SK-N-SH treated with all-trans-retinoic acid at 6 μM for 48 hours (cell line): ENCODE data around the gene SLC27A4.
A peak's percentile ranks its signal among the peaks of the same experiment; 100 is the strongest.

Experiments
- ATAC-seq: fragments of 200-7000 bp; cut with Tn5 transposase; 3 replicates; pipeline ENCODE4 v1.9.1; 2020; ENCODE audit warnings: mild to moderate bottlenecking, moderate library complexity
- ARNTL ChIP-seq: fragments of 450-650 bp; formaldehyde crosslinking; IDR thresholded peaks from 2 replicates; pipeline ENCODE4 v1.5.0; 2020; ENCODE audit warnings: low read depth, mild to moderate bottlenecking, moderate library complexity, borderline replicate concordance
- CREB5 ChIP-seq: fragments of 250-450 bp; sonication (Bioruptor Pico); IDR thresholded peaks from 2 replicates; pipeline ENCODE4 v1.5.1; 2020; ENCODE audit warnings: low read depth, mild to moderate bottlenecking, moderate library complexity
- CSDC2 ChIP-seq: fragments of 250-450 bp; sonication (Bioruptor Pico); IDR thresholded peaks from 2 replicates; pipeline ENCODE4 v1.5.0; 2020; ENCODE audit warnings: mild to moderate bottlenecking, moderate library complexity
- CSRNP3 ChIP-seq: fragments of 250-450 bp; sonication (Bioruptor Pico); IDR thresholded peaks from 2 replicates; pipeline ENCODE4 v1.5.1; 2021; ENCODE audit warnings: mild to moderate bottlenecking, moderate library complexity
- ESRRG ChIP-seq: fragments of 250-450 bp; sonication (Bioruptor Pico); IDR thresholded peaks from 2 replicates; pipeline ENCODE4 v1.6.1; 2021; ENCODE audit warnings: mild to moderate bottlenecking
- GLIS3 ChIP-seq: fragments of 250-450 bp; sonication (Bioruptor Pico); IDR thresholded peaks from 2 replicates; pipeline ENCODE4 v1.5.0; 2020; ENCODE audit warnings: mild to moderate bottlenecking, moderate library complexity
- ISL1 ChIP-seq: fragments of 250-450 bp; sonication (Bioruptor Pico); IDR thresholded peaks from 2 replicates; pipeline ENCODE4 v2.1.2; 2022; ENCODE audit warnings: mild to moderate bottlenecking, moderate library complexity
- OSR1 ChIP-seq: fragments of 250-450 bp; sonication (Bioruptor Pico); IDR thresholded peaks from 2 replicates; pipeline ENCODE4 v1.8.0; 2022; ENCODE audit warnings: moderate library complexity, mild to moderate bottlenecking, inconsistent platforms
- PATZ1 ChIP-seq: fragments of 250-450 bp; sonication (Bioruptor Pico); IDR thresholded peaks from 2 replicates; pipeline ENCODE4 v1.8.0; 2020; ENCODE audit warnings: mild to moderate bottlenecking, moderate library complexity, borderline replicate concordance
- PPARA ChIP-seq: fragments of 250-450 bp; sonication (Bioruptor Pico); IDR thresholded peaks from 2 replicates; pipeline ENCODE4 v1.5.0; 2020; ENCODE audit warnings: mild to moderate bottlenecking, borderline replicate concordance
- SNAI2 ChIP-seq: fragments of 250-450 bp; sonication (Bioruptor Pico); IDR thresholded peaks from 2 replicates; pipeline ENCODE4 v1.5.0; 2020; ENCODE audit warnings: mild to moderate bottlenecking, moderate library complexity
- TCF4 ChIP-seq: fragments of 250-450 bp; sonication (Bioruptor Pico); IDR thresholded peaks from 2 replicates; pipeline ENCODE4 v1.8.0; 2021; ENCODE audit warnings: mild to moderate bottlenecking, moderate library complexity, borderline replicate concordance
- TSHZ2 ChIP-seq: fragments of 250-450 bp; sonication (Bioruptor Pico); IDR thresholded peaks from 2 replicates; pipeline ENCODE4 v1.5.0; 2020; ENCODE audit warnings: mild to moderate bottlenecking, moderate library complexity
- ZC3H10 ChIP-seq: fragments of 250-450 bp; sonication (Bioruptor Pico); IDR thresholded peaks from 2 replicates; pipeline ENCODE4 v1.5.1; 2021; ENCODE audit warnings: mild to moderate bottlenecking, moderate library complexity
- ZFP3 ChIP-seq: fragments of 250-450 bp; sonication (Bioruptor Pico); IDR thresholded peaks from 2 replicates; pipeline ENCODE4 v1.5.0; 2020; ENCODE audit warnings: mild to moderate bottlenecking, moderate library complexity
- ZFP30 ChIP-seq: fragments of 450-650 bp; formaldehyde crosslinking; IDR thresholded peaks from 2 replicates; pipeline ENCODE4 v1.5.0; 2022; ENCODE audit warnings: mild to moderate bottlenecking, moderate library complexity
- ZNF565 ChIP-seq: fragments of 450-650 bp; formaldehyde crosslinking; conservative IDR thresholded peaks from 2 replicates; pipeline ENCODE4 v1.5.0; 2020; ENCODE audit warnings: low read depth, mild to moderate bottlenecking, moderate library complexity
- ZNF8 ChIP-seq: fragments of 450-650 bp; formaldehyde crosslinking; IDR thresholded peaks from 2 replicates; pipeline ENCODE4 v1.5.0; 2020; ENCODE audit warnings: mild to moderate bottlenecking, moderate library complexity

The SLC27A4 gene

GRCh38 chr9:128358861-128359260, 18.5 kb downstream of the SLC27A4 start:
- no peak for TF ChIP-seq ZC3H10 (CRISPR knock-in tag)
- no peak for TF ChIP-seq OSR1 (CRISPR knock-in tag)
- no peak for TF ChIP-seq PATZ1 (CRISPR knock-in tag)
- TF ChIP-seq ESRRG: no peak
- ATAC-seq: no peak

GRCh38 chr9:128360826-128361225, 20.5 kb downstream of the SLC27A4 start:
- ATAC-seq: no peak
- TF ChIP-seq ZC3H10 (CRISPR knock-in tag): no peak
- TF ChIP-seq ARNTL: no peak
- TF ChIP-seq TCF4 (CRISPR knock-in tag): no peak
- TF ChIP-seq GLIS3 (CRISPR knock-in tag): no peak

- ATAC-seq: peak; percentile 42
- TF ChIP-seq PATZ1 (CRISPR knock-in tag) (no peak), TSHZ2 (no peak), CSDC2 (CRISPR knock-in tag) (no peak), ZFP30 (no peak), ZFP3 (CRISPR knock-in tag) (no peak), ZNF565 (CRISPR knock-in tag) (no peak), CSRNP3 (CRISPR knock-in tag) (no peak), ZNF8 (CRISPR knock-in tag) (no peak), ISL1 (no peak), SNAI2 (CRISPR knock-in tag) (no peak), ZC3H10 (CRISPR knock-in tag) (no peak)
Measured at GRCh38 chr9:128361296-128361985, 21.1 kb downstream of the SLC27A4 start.

- ATAC-seq: peak; percentile 94
- TF ChIP-seq CSDC2 (CRISPR knock-in tag) (no peak), CREB5 (no peak), TSHZ2 (no peak), CSRNP3 (CRISPR knock-in tag) (no peak), ISL1 (no peak), PATZ1 (CRISPR knock-in tag) (no peak), ZNF565 (CRISPR knock-in tag) (no peak), ESRRG (no peak), GLIS3 (CRISPR knock-in tag) (no peak), PPARA (CRISPR knock-in tag) (no peak)
Measured at GRCh38 chr9:128361986-128362646, 21.8 kb downstream of the SLC27A4 start.
